GM12878 (cell line): ENCODE data around the gene DHRS12.

Experiments
- EZH2 ChIP-seq: IDR thresholded peaks from 2 replicates; pipeline ENCODE4 v1.6.1; 2012; ENCODE audit warnings: low read depth, mild to moderate bottlenecking, control low read depth, inconsistent platforms, low read length, borderline replicate concordance; ENCODE audit not compliant: control insufficient read depth
- MTA3 ChIP-seq: IDR thresholded peaks from 2 replicates; pipeline ENCODE4 v1.6.1; 2012; ENCODE audit warnings: low read length, inconsistent platforms, borderline replicate concordance
- POLR2A ChIP-seq: IDR thresholded peaks from 2 replicates; pipeline ENCODE4 v1.6.1; 2011; ENCODE audit warnings: low read depth, mild to moderate bottlenecking, low read length
- TF ChIP-seq, protein P1 (sequence below), 3 experiments: IDR thresholded peaks in 2 of 3; conservative IDR thresholded peaks in 1 of 3; 2 replicates each; pipeline ENCODE4 v1.5.1; 2011; ENCODE audit warnings: low read depth in 3 of 3, low read length in 3 of 3, mild to moderate bottlenecking in 3 of 3, control low read depth in 2 of 3, moderate library complexity in 2 of 3, inconsistent platforms in 1 of 3, mixed read lengths in 1 of 3; ENCODE audit not compliant: control insufficient read depth in 2 of 3, insufficient read depth in 1 of 3; ENCODE audit errors: extremely low read depth in 1 of 3

DNA sequence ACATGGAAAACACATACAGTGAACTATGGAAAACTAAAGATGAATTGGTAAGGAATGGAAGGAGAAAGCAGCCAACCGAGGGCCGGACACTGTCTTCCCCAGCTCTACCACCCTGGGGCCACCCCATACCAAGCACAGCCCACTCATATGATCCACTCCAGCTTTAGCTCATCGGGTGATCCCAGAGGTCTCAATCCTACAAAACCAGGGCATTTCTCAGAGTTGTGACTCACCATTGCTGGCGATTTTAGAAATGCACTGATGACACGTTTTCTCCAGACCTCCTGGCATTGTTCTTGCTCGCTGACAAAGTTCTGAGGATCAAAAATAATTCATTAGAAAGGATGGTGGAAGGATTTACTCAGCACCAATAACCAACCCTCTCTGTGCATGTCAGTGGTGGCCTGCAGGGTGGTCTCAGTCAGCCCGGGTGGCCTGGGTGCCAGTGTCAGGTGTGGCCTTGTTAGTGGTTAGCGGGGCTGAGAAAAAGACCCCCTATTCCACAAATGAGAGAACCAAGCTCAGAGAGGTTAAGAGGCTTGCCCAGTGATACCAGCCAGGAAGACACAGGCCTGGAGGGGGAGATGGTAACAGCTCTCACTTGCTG lies 34.4 kb upstream of the DHRS12 start:
- TF ChIP-seq, protein P1, sequence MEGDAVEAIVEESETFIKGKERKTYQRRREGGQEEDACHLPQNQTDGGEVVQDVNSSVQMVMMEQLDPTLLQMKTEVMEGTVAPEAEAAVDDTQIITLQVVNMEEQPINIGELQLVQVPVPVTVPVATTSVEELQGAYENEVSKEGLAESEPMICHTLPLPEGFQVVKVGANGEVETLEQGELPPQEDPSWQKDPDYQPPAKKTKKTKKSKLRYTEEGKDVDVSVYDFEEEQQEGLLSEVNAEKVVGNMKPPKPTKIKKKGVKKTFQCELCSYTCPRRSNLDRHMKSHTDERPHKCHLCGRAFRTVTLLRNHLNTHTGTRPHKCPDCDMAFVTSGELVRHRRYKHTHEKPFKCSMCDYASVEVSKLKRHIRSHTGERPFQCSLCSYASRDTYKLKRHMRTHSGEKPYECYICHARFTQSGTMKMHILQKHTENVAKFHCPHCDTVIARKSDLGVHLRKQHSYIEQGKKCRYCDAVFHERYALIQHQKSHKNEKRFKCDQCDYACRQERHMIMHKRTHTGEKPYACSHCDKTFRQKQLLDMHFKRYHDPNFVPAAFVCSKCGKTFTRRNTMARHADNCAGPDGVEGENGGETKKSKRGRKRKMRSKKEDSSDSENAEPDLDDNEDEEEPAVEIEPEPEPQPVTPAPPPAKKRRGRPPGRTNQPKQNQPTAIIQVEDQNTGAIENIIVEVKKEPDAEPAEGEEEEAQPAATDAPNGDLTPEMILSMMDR (IDR thresholded peaks at IDR 0.05 in 2 of 3, conservative IDR thresholded peaks at IDR 0.05 in 1 of 3; ENCODE audit: control insufficient read depth in 2 of 3, extremely low read depth in 1 of 3, insufficient read depth in 1 of 3, low read depth in 3 of 3, low read length in 3 of 3), result no peak
- TF ChIP-seq POLR2A (no peak), EZH2 (no peak), MTA3 (no peak)
